ENCODE results near the gene RPS6KA2. TPM values are rescaled to one million over a fixed set of nuclear protein-coding genes. Genes with fewer than 3 reads are reported as not detected.

The RPS6KA2 gene
- total and polyA plus RNA-seq, 2 experiments from 2014 or later, result 19.3 to 24.0 TPM

GRCh38 chr6:166483026-166483425 is 144.0 kb downstream of the RPS6KA2 start:
- no peaks in the 10 kb centered on the region for H3K9me3 ChIP-seq (ENCODE audit: low read depth)
- H3K4me1 ChIP-seq (ENCODE audit: low read depth), result no peaks in the 10 kb centered on the region
- H3K27me3 ChIP-seq, result no peaks in the 10 kb centered on the region
- TF ChIP-seq CTCF (IDR thresholded peaks at IDR 0.05; ENCODE audit: low read depth, low read length), result no peak
- no peak overlapping the region for H3K27ac ChIP-seq
- no peak overlapping the region for H3K4me3 ChIP-seq
- no peak for DNase-seq (ENCODE audit: low read depth in 1 of 2, low spot score in 1 of 2)
- H3K36me3 ChIP-seq, result no peaks in the 10 kb centered on the region

GRCh38 chr6:166478782-166479592 is 148.1 kb downstream of the RPS6KA2 start:
- Histone ChIP-seq H3K9me3 (ENCODE audit: low read depth) (no peaks in the 10 kb centered on the region), H3K27me3 (no peaks in the 10 kb centered on the region), H3K4me1 (ENCODE audit: low read depth) (no peaks in the 10 kb centered on the region), H3K36me3 (no peaks in the 10 kb centered on the region), H3K4me3 (no peak overlapping the region), H3K27ac (no peak overlapping the region)
- TF ChIP-seq CTCF (IDR thresholded peaks at IDR 0.05; ENCODE audit: low read depth, low read length), result no peak
- DNase-seq (ENCODE audit: low read depth in 1 of 2, low spot score in 1 of 2), result no peak

- no peak for DNase-seq (ENCODE audit: low read depth in 1 of 2, low spot score in 1 of 2)
- H3K36me3 ChIP-seq, result no peaks in the 10 kb centered on the region
These were observed 149.2 kb downstream of the RPS6KA2 start for GRCh38 chr6:166477647-166478365.

DNA sequence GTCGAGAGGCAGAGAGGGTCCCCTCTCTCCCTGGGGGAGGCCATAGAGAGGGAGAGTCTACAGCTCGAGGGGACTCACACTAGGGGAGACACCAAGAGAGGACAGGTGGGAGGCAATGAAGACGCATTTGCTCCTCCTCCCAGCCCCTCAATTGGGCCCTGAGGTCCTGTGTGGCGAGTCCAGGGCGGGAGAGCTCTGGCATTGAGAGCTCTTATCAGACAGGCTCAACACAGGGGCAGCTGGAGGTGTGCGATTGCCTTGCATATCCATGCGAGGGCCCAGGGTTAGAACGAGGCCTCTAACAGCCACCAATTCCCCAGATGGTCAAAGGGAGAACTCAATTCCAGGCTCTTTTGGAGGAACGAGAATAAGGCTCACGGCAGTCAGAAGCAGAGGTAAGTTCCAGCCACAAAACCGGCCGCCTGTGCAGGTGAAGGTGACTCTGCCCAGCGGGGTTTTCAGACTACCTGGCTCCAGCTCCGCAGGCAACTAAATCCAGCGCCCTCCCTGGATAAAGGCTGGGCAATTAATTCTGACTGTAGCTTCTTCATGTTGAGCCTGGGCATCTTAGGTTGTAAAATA is 150.3 kb downstream of the RPS6KA2 start:
- DNase-seq (ENCODE audit: low read depth in 1 of 2, low spot score in 1 of 2), result peak in 1 of 2 donors; percentile 25
- no peaks in the 10 kb centered on the region for H3K4me1 ChIP-seq (ENCODE audit: low read depth)

More at GRCh38 chr6:166477647-166478365, 149.2 kb downstream of the RPS6KA2 start:
- no peak overlapping the region for H3K27ac ChIP-seq
- TF ChIP-seq CTCF (IDR thresholded peaks at IDR 0.05; ENCODE audit: low read depth, low read length), result no peak
- no peaks in the 10 kb centered on the region for H3K9me3 ChIP-seq (ENCODE audit: low read depth)
- no peaks in the 10 kb centered on the region for H3K4me1 ChIP-seq (ENCODE audit: low read depth)
- H3K27me3 ChIP-seq, result no peaks in the 10 kb centered on the region
- no peak overlapping the region for H3K4me3 ChIP-seq

More for the DNA sequence above, 150.3 kb downstream of the RPS6KA2 start:
- Histone ChIP-seq H3K36me3 (no peaks in the 10 kb centered on the region), H3K4me3 (no peak overlapping the region), H3K9me3 (ENCODE audit: low read depth) (no peaks in the 10 kb centered on the region), H3K27ac (no peak overlapping the region), H3K27me3 (no peaks in the 10 kb centered on the region)
- no peak for TF ChIP-seq CTCF (IDR thresholded peaks at IDR 0.05; ENCODE audit: low read depth, low read length)
